ENCODE data around the gene SPON1.
A peak's percentile ranks its signal among the peaks of the same experiment; 100 is the strongest.

The SPON1 gene

GRCh38 chr11:13947379-13947778 is 15.1 kb upstream of the SPON1 start:
- no peak for TF ChIP-seq CTCF (conservative IDR thresholded peaks at IDR 0.05)
- H3K27ac ChIP-seq, result no peak overlapping the region

- H3K27ac ChIP-seq, result no peak overlapping the region
- TF ChIP-seq CTCF (conservative IDR thresholded peaks at IDR 0.05), result no peak
Measured at GRCh38 chr11:13949876-13950275, 12.6 kb upstream of the SPON1 start.

- no peak overlapping the region for H3K27ac ChIP-seq
- TF ChIP-seq CTCF (conservative IDR thresholded peaks at IDR 0.05), result no peak
Measured at GRCh38 chr11:13952221-13952620, 10.3 kb upstream of the SPON1 start.

GRCh38 chr11:13952668-13953067 is 9.9 kb upstream of the SPON1 start:
- H3K27ac ChIP-seq, result no peak overlapping the region
- no peak for TF ChIP-seq CTCF (conservative IDR thresholded peaks at IDR 0.05)

GRCh38 chr11:13954591-13954990 is 7.9 kb upstream of the SPON1 start:
- H3K27ac ChIP-seq, result no peak overlapping the region
- no peak for TF ChIP-seq CTCF (conservative IDR thresholded peaks at IDR 0.05)

- peak; percentile 85 for TF ChIP-seq CTCF (conservative IDR thresholded peaks at IDR 0.05)
Measured at GRCh38 chr11:13955971-13956421, 6.5 kb upstream of the SPON1 start.

GRCh38 chr11:13956988-13957387 is 5.5 kb upstream of the SPON1 start:
- no peak overlapping the region for H3K27ac ChIP-seq
- no peak for TF ChIP-seq CTCF (conservative IDR thresholded peaks at IDR 0.05)

More at GRCh38 chr11:13955971-13956421, 6.5 kb upstream of the SPON1 start:
- no peak overlapping the region for H3K27ac ChIP-seq

Data from VCaP (cell line).